GM21381 (cell line): Measurements from ENCODE around the gene KIFC3.
"Not testable (repeated sequence)": the region's sequence is repeated elsewhere in the genome, so short reads cannot be mapped to it uniquely, and the experiment has no call there.

Experiments
- ATAC-seq: cut with Tn5 transposase; IDR thresholded peaks from one replicate; pipeline ENCODE4 v1.9.1; 2021; ENCODE audit warnings: mild to moderate bottlenecking, moderate library complexity; ENCODE audit not compliant: unreplicated experiment

Gene KIFC3

GRCh38 chr16:57726433-57726947, 75.8 kb downstream of the KIFC3 start:
- no peak for ATAC-seq

- no peak for ATAC-seq
Observed at GRCh38 chr16:57725976-57726375, 76.3 kb downstream of the KIFC3 start.

- no peak for ATAC-seq
Observed at GRCh38 chr16:57725554-57725953, 76.7 kb downstream of the KIFC3 start.

GRCh38 chr16:57725151-57725550, 77.1 kb downstream of the KIFC3 start:
- no peak for ATAC-seq

- ATAC-seq: no peak
Observed at GRCh38 chr16:57724531-57724930, 77.8 kb downstream of the KIFC3 start.

- ATAC-seq: no peak
Observed at GRCh38 chr16:57723170-57723569, 79.1 kb downstream of the KIFC3 start.

GRCh38 chr16:57722651-57723050, 79.6 kb downstream of the KIFC3 start:
- ATAC-seq: no peak

GRCh38 chr16:57722210-57722499, 80.1 kb downstream of the KIFC3 start:
- no peak for ATAC-seq

GRCh38 chr16:57721356-57722209, 80.7 kb downstream of the KIFC3 start:
- no peak for ATAC-seq

- ATAC-seq: no peak
Observed at GRCh38 chr16:57720142-57720575, 82.1 kb downstream of the KIFC3 start.

GRCh38 chr16:57714047-57714446, 88.2 kb downstream of the KIFC3 start:
- ATAC-seq: no peak

- no peak for ATAC-seq
Observed at GRCh38 chr16:57713596-57713995, 88.7 kb downstream of the KIFC3 start.

GRCh38 chr16:57712569-57712968, 89.7 kb downstream of the KIFC3 start:
- ATAC-seq: not testable (repeated sequence)

GRCh38 chr16:57711993-57712392, 90.3 kb downstream of the KIFC3 start:
- no peak for ATAC-seq

GRCh38 chr16:57711346-57711745, 90.9 kb downstream of the KIFC3 start:
- ATAC-seq: no peak

GRCh38 chr16:57709663-57710062, 92.6 kb downstream of the KIFC3 start:
- no peak for ATAC-seq
